Erythroblast (primary cell): ENCODE data around the gene IL31.

Experiments
- GATA1 ChIP-seq: IDR thresholded peaks from 2 replicates; pipeline ENCODE4 v1.6.1; 2011; ENCODE audit warnings: low read depth, mild to moderate bottlenecking, control low read depth, low read length, moderate library complexity
- POLR2A ChIP-seq: IDR thresholded peaks from 2 replicates; pipeline ENCODE4 v1.6.1; 2011; ENCODE audit warnings: mild to moderate bottlenecking, low read length

GRCh38 chr12:122172262-122172939 lies 1.6 kb downstream of the IL31 start:
- TF ChIP-seq POLR2A (no peak), GATA1 (no peak)
